HG03095 (cell line): ENCODE results near the gene VIPR1.
A peak's percentile ranks its signal among the peaks of the same experiment; 100 is the strongest.

Experiments
- ATAC-seq: cut with Tn5 transposase; IDR thresholded peaks from one replicate; pipeline ENCODE4 v1.9.1; 2021; ENCODE audit warnings: moderate library complexity; ENCODE audit not compliant: unreplicated experiment

VIPR1 gene

DNA sequence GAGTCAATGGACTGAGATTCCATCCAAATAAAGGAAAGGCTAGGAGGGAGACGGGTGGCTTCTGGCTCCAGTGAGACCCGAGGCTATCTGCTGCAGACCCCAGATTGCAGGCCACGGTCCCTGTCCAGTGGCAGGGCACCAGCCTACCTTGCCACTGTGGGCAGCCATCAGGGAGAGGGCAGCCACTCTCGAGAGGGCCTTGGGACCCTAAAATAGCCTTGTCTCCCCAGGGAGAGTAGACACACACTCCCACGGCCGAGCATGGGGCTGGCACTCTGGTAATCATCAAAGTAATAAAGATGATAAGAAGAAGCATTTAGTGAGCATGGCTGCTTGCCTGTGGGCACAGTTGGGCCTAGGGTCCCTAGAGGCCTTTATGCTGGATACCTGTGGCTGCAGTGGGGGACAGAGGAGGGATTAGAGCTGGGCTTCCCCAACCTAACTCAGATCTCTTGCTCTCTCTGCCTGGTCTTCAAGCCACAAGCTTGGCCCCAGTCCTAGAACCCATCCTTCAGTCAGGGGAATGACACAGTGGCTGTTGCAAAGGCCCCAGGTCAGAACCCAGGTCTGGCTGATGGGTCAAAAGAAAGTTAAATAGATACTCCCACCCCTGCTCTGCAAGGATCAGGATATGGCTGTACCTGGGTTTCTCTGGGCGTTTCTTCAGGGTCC, 9.2 kb upstream of the VIPR1 start:
- no peak for ATAC-seq

- no peak for ATAC-seq
Measured at GRCh38 chr3:42493798-42494151, 8.7 kb upstream of the VIPR1 start.

GRCh38 chr3:42495393-42495792, 7.0 kb upstream of the VIPR1 start:
- ATAC-seq, result no peak

GRCh38 chr3:42497009-42497731, 5.3 kb upstream of the VIPR1 start:
- no peak for ATAC-seq

GRCh38 chr3:42498034-42498433, 4.4 kb upstream of the VIPR1 start:
- no peak for ATAC-seq

- ATAC-seq, result no peak
Measured at GRCh38 chr3:42498791-42499477, 3.5 kb upstream of the VIPR1 start.

GRCh38 chr3:42499478-42499871, 3.0 kb upstream of the VIPR1 start:
- no peak for ATAC-seq

GRCh38 chr3:42500091-42500490, 2.4 kb upstream of the VIPR1 start:
- ATAC-seq, result no peak

DNA sequence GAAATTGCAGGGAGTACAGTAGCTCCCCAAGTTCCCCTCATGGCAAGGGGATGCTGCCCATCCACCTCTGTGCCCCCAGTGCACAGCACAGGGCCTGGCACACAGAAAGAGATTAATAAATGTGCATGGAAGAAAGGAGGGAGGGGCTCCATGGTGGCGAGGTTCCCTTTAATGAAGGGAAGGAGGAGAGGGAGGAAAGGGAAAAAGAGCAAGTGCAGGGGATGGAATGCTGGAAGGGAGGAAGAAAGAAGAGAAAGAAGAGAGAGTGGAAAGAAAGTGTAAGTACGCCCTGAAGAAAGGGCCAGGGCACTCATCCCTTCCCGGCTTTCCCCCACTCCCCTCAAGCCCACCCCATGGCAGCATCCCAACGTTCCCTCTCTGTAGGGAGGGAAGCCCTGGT, 1.5 kb upstream of the VIPR1 start:
- ATAC-seq, result no peak

DNA sequence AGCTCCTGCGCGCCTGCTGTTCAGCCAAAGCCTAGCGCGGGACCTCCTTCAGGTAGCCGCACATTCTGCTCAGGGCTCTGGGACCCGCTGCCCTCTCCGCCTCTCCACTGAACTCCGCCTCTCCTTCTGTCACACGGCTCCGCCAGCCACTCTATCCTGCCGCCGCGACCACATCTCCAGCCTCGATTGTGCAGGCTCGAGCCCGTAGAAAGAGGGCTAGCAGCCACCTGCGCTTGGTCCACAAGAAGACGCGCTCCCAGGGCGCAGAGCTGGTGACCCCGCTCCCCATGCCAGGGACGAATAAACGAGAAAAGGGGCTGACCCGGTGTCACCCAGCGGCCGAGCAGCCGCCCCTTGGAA, 1.1 kb upstream of the VIPR1 start:
- no peak for ATAC-seq

DNA sequence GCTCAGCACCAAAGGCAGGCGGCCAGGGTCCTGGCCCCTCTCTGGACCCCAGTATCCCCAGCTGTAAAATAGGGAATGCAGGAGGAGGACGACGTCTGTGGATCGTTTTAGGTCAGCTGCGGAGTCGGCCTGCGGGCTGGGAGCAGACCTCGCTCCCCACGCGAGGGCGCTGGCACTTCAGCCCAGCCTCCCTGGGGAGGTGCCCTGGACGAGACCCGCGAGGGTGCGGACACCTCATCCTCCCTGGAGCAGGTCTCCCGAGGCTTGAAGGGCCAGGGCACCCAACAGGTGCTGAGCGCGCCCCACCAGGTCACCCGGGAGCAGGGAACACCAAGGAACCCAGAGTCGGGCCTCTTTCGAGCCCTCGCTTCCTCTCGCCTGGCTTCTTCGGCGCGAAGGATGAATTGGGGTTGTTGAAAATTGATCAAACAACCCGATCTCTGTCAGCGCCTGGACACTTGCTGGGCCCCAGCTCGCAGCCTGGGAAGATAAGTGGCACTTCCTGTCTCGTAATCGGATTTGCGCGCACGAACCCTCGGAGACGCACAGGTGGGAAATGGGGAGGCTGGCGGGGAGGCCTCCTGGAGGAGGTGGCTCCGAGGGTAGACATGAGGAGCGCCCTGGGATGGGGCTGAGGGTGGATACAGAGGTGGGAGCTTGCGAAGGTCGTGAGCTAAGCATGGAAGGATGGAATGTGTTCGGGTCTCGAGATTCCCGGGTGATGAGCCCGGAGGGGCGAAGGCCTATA, 588 bp upstream of the VIPR1 start:
- ATAC-seq, result peak; percentile 7

- ATAC-seq, result no peak
Measured at GRCh38 chr3:42503251-42503924, 945 bp downstream of the VIPR1 start.

DNA sequence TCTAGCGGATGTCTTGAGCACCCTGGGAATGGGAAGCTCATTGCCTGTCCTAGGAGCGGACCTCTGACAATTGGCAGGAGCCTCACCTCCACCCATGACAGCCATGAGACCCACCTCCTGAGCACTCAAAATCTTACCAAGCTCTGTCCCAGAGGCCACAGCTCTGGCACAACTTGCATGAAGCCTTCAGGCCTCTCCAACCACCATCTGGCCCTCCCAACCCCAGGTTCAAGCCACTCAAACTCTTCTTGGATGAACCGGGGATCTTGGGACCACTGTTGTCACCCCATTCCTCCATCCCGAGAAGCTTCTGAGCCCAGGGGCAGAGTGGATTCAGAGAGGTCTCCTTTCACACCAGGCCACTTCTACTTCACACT, 1.5 kb downstream of the VIPR1 start:
- ATAC-seq, result no peak

DNA sequence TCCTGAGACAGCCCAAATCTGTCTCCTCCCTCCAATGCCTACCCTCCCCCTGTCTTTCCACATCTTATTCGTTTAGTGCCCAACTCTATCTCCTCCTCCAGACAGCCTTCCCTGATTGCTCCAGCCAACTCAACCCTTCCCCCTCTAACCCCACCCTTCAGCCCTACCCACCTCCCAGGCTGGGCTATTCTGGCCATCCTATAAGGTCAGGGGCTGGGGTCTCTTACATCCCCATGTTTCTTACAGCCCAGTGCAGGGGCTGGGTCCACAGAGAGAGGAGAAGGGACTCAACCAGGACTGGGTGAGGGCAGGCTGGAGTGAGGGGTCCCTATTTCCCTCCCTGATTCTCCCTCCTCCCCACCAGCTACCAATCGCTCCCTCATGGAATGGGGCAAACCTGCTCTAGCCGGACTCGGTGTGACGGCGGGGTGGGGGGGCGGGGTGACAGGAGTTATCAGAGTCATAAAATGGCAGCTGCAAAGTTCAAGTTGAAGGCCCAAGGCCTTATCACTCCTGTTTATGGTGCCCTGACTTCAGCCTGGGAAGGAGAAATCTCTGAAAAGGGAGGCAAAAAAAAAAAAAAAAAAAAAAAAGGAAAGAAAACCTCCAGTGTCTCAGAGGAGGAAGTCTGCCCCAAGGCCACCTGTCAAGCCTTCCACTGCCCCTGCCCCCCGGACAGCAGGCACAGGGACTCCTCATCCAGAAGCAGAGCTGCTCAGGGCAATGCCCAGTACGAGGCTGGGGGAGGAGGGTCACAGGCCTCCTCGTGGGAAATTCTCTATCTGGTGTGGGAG, 2.1 kb downstream of the VIPR1 start:
- no peak for ATAC-seq

- ATAC-seq, result no peak
Measured at GRCh38 chr3:42505128-42505848, 2.8 kb downstream of the VIPR1 start.

DNA sequence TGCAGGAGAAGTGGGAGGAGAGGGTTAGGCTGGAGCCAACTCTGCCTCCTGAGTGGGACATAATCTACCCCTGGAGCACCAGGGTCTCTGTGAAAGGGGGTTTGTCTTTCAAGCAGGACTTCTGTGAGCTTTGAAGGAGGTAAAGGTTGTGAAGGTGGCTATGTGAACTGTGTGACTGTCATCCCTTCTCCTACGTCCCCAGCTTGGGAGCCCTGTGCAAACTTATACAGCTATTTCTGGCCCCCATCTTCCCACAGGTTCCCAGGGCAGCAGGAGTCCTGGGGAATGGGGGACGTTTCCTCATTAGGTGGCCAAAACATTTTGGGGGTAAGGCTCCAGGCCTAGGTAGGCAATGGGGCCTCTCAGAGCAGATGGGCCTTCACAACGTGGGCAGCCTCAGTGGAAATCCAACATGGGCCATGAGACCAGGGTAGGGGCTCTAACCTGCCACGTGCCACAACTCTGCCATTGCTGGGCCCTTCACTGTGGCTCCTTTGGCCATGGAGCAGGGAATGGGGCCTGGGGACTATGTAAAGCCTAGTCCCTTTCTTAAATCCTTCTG, 3.5 kb downstream of the VIPR1 start:
- no peak for ATAC-seq

GRCh38 chr3:42507252-42507651, 4.8 kb downstream of the VIPR1 start:
- no peak for ATAC-seq

- no peak for ATAC-seq
Measured at GRCh38 chr3:42507761-42508335, 5.4 kb downstream of the VIPR1 start.

GRCh38 chr3:42508562-42508961, 6.1 kb downstream of the VIPR1 start:
- ATAC-seq, result no peak
